Testis (tissue), 3 donors: ENCODE data around the gene KLK7. TPM values are rescaled to one million over a fixed set of nuclear protein-coding genes. Genes with fewer than 3 reads are reported as not detected.

Experiments used
- DNase-seq: peaks from one replicate; pipeline ENCODE4 v3.0.0-alpha.2; 2019
- H3K27ac ChIP-seq, 2 donors: fragments of 200-600 bp; sonication (generic); one replicate each; pipeline ENCODE4 v1.5.1; 2019
- H3K27me3 ChIP-seq: fragments of 200-600 bp; sonication (generic); one replicate; pipeline ENCODE4 v1.5.1; 2019
- H3K36me3 ChIP-seq: fragments of 200-600 bp; sonication (generic); one replicate; pipeline ENCODE4 v1.5.1; 2017; ENCODE audit warnings: low read depth; ENCODE audit errors: missing control alignments
- H3K4me1 ChIP-seq: fragments of 200-600 bp; sonication (generic); one replicate; pipeline ENCODE4 v1.5.1; 2019
- H3K4me3 ChIP-seq, 2 donors: fragments of 200-600 bp; sonication (generic); one replicate each; pipeline ENCODE4 v1.5.1; 2017 to 2019
- H3K9me3 ChIP-seq: fragments of 200-600 bp; sonication (generic); one replicate; pipeline ENCODE4 v1.5.1; 2017
- CTCF ChIP-seq, 3 experiments: fragments of 450-650 bp in 2 of 3; fragments of 200-600 bp in 1 of 3; sonication (generic) in 1 of 3; IDR thresholded peaks; one replicate each; pipeline ENCODE4 v1.5.1; 2016 to 2019; ENCODE audit warnings: antibody characterized with exemption in 3 of 3, mild to moderate bottlenecking in 2 of 3, moderate library complexity in 1 of 3
- POLR2A ChIP-seq: fragments of 450-650 bp; IDR thresholded peaks from one replicate; pipeline ENCODE4 v1.6.1; 2017; ENCODE audit warnings: antibody characterized with exemption, mild to moderate bottlenecking, moderate library complexity
- WGBS, 2 donors: methylation state at CpG; one replicate each; pipeline ENCODE4 v1.1.5; 2018; 5-methylcytosine and 5-hydroxymethylcytosine counted together
- intact Hi-C: fragments of 100-400 bp; cut with DNase I; formaldehyde crosslinking; loops from one replicate; pipeline ENCODE4 v1.15.1; 2023; ENCODE audit warnings: low total_unique reads
- polyA plus RNA-seq: library from polyadenylated mRNA; stranded (reverse); fragments of 350-450 nt; fragmentation: Illumina TruSeq; extraction: RNeasy Lipid Tissue Mini Kit (QIAGEN cat#74804); gene quantifications from one replicate; pipeline ENCODE4 v1.2.3, GENCODE V29; 2014; ENCODE audit warnings: low read depth, low replicate concordance; ENCODE audit not compliant: insufficient read depth
- total RNA-seq, 2 donors: library from RNA; depleted of rRNA; stranded (reverse); fragments of >200 nt; gene quantifications; one replicate each; pipeline ENCODE4 v1.2.3, GENCODE V29; 2016

The KLK7 gene
- total and polyA plus RNA-seq, 3 donors from 2014 or later, result 0.45 to 0.93 (median 0.71) TPM

- WGBS, 2 donors, result 23 to 24% methylated on average over 15 to 16 of the region's 16 CpGs
- no peaks in the 10 kb centered on the region for H3K27me3 ChIP-seq
- no peaks in the 10 kb centered on the region for H3K9me3 ChIP-seq
- no peak overlapping the region for H3K27ac ChIP-seq
- intact Hi-C loops, result no loop called here
- no peak for DNase-seq
- TF ChIP-seq POLR2A (no peak), CTCF (IDR thresholded peaks at IDR 0.05) (no peak)
- no peaks in the 10 kb centered on the region for H3K4me1 ChIP-seq
- no peaks in the 10 kb centered on the region for H3K36me3 ChIP-seq
- H3K4me3 ChIP-seq, result no peak overlapping the region
These were observed 17.3 kb upstream of the KLK7 start for GRCh38 chr19:51000981-51001380.

- no peaks in the 10 kb centered on the region for H3K27me3 ChIP-seq
- no peaks in the 10 kb centered on the region for H3K36me3 ChIP-seq
- H3K4me3 ChIP-seq, result no peak overlapping the region
- H3K4me1 ChIP-seq, result no peaks in the 10 kb centered on the region
- H3K9me3 ChIP-seq, result no peaks in the 10 kb centered on the region
- WGBS, 2 donors, result 80 to 85% methylated on average over 10 of the region's 10 CpGs
- TF ChIP-seq CTCF (IDR thresholded peaks at IDR 0.05) (no peak), POLR2A (no peak)
- no peak overlapping the region for H3K27ac ChIP-seq
- intact Hi-C loops, result no loop called here
- DNase-seq, result no peak
These were observed 16.7 kb upstream of the KLK7 start for GRCh38 chr19:51000426-51000825.

GRCh38 chr19:50998686-50999085 lies 15.0 kb upstream of the KLK7 start:
- WGBS, 2 donors, result 78 to 81% methylated on average over 4 of the region's 4 CpGs
- Histone ChIP-seq H3K4me1 (no peaks in the 10 kb centered on the region), H3K27me3 (no peaks in the 10 kb centered on the region), H3K9me3 (no peaks in the 10 kb centered on the region), H3K36me3 (no peaks in the 10 kb centered on the region), H3K4me3 (no peak overlapping the region), H3K27ac (no peak overlapping the region)
- intact Hi-C loops, result no loop called here
- TF ChIP-seq POLR2A (no peak), CTCF (IDR thresholded peaks at IDR 0.05) (no peak)
- no peak for DNase-seq

GRCh38 chr19:50998061-50998460 lies 14.3 kb upstream of the KLK7 start:
- Histone ChIP-seq H3K27me3 (no peaks in the 10 kb centered on the region), H3K36me3 (no peaks in the 10 kb centered on the region), H3K27ac (no peak overlapping the region), H3K9me3 (no peaks in the 10 kb centered on the region), H3K4me1 (no peaks in the 10 kb centered on the region), H3K4me3 (no peak overlapping the region)
- intact Hi-C loops, result no loop called here
- DNase-seq, result no peak
- 66 to 74% methylated on average over 5 of the region's 5 CpGs for WGBS, 2 donors
- TF ChIP-seq CTCF (IDR thresholded peaks at IDR 0.05) (no peak), POLR2A (no peak)

GRCh38 chr19:50994129-50994528 lies 10.4 kb upstream of the KLK7 start:
- H3K9me3 ChIP-seq, result no peaks in the 10 kb centered on the region
- peak; percentile 59 for DNase-seq
- intact Hi-C loops, result no loop called here
- TF ChIP-seq POLR2A (no peak), CTCF (IDR thresholded peaks at IDR 0.05) (no peak)
- H3K27me3 ChIP-seq, result no peaks in the 10 kb centered on the region
- WGBS, 2 donors, result 65 to 81% methylated on average over 2 of the region's 2 CpGs
- no peaks in the 10 kb centered on the region for H3K4me1 ChIP-seq
- no peak overlapping the region for H3K4me3 ChIP-seq
- H3K36me3 ChIP-seq, result no peaks in the 10 kb centered on the region
- H3K27ac ChIP-seq, result no peak overlapping the region
